Neural cell (in vitro differentiated cells): ENCODE measurements around the gene TBL1X.

Experiments used
- EZH2 ChIP-seq: fragments of 200-600, 300-800 bp; shearing (Covaris generic), sonication (generic); IDR thresholded peaks from 2 replicates; pipeline ENCODE4 v1.6.1; 2014; ENCODE audit warnings: antibody characterized with exemption, low read length, borderline replicate concordance, mild to moderate bottlenecking; ENCODE audit not compliant: insufficient read depth, poor library complexity, severe bottlenecking
- MXI1 ChIP-seq: fragments of 450-650 bp; conservative IDR thresholded peaks from 2 replicates; pipeline ENCODE4 v1.6.1; 2014; ENCODE audit warnings: antibody characterized with exemption, mild to moderate bottlenecking; ENCODE audit not compliant: poor library complexity, severe bottlenecking
- TF ChIP-seq, protein P1 (sequence below): fragments of 450-650 bp; IDR thresholded peaks from 2 replicates; pipeline ENCODE4 v1.5.1; 2014; ENCODE audit warnings: antibody characterized with exemption, mild to moderate bottlenecking, moderate library complexity; ENCODE audit not compliant: poor library complexity, severe bottlenecking

DNA sequence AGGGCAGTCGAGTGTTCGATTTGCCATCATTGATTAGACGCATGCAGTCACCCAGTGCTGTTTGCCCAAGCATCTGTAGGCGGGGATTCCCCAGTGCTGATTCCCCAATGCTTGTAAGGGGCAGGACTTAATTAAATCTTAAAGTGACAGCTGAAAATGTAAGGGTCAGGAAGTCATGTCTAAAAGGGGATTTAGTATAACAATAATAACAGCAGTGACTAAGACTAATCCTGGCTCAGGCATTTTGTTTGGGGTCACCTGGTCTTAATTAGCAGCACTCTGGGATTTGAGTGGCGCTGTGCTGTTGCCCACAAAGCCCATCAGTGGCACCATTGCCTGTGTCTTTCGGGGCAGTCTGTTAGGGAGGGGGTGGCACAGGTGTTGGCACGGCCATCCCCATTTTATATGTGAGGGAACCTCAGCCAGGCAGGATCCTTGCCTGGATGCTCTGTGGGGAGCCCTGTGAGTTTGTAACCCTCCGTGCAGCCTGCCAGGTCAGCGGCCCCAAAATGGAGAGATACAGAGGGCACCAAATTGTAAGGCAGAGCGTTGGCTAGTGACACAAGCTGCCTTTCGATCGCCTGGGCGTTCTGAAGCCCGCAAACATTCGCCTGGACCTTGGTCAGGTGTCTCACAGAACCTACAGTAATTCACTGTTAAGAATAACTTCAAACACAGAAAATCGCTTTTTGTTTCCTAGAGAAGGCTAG lies 146.7 kb downstream of the TBL1X start:
- TF ChIP-seq MXI1, result no peak
- TF ChIP-seq EZH2, result no peak
- TF ChIP-seq, protein P1, sequence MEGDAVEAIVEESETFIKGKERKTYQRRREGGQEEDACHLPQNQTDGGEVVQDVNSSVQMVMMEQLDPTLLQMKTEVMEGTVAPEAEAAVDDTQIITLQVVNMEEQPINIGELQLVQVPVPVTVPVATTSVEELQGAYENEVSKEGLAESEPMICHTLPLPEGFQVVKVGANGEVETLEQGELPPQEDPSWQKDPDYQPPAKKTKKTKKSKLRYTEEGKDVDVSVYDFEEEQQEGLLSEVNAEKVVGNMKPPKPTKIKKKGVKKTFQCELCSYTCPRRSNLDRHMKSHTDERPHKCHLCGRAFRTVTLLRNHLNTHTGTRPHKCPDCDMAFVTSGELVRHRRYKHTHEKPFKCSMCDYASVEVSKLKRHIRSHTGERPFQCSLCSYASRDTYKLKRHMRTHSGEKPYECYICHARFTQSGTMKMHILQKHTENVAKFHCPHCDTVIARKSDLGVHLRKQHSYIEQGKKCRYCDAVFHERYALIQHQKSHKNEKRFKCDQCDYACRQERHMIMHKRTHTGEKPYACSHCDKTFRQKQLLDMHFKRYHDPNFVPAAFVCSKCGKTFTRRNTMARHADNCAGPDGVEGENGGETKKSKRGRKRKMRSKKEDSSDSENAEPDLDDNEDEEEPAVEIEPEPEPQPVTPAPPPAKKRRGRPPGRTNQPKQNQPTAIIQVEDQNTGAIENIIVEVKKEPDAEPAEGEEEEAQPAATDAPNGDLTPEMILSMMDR, result no peak
